ENCODE results near the gene MIPOL1.
"Not testable (repeated sequence)": the region's sequence is repeated elsewhere in the genome, so short reads cannot be mapped to it uniquely, and the experiment has no call there.

MIPOL1 gene

GRCh38 chr14:37236044-37236443, 38.3 kb downstream of the MIPOL1 start:
- DNase-seq, result not testable (repeated sequence)

- DNase-seq, result no peak
Measured at GRCh38 chr14:37237094-37237493, 39.4 kb downstream of the MIPOL1 start.

- no peak for DNase-seq
Measured at GRCh38 chr14:37237735-37238200, 40.0 kb downstream of the MIPOL1 start.

GRCh38 chr14:37241198-37241597, 43.5 kb downstream of the MIPOL1 start:
- DNase-seq, result no peak

- DNase-seq, result no peak
Measured at GRCh38 chr14:37246427-37246829, 48.7 kb downstream of the MIPOL1 start.

GRCh38 chr14:37247791-37248461, 50.2 kb downstream of the MIPOL1 start:
- no peak for DNase-seq

- DNase-seq, result no peak
Measured at GRCh38 chr14:37251775-37252174, 54.0 kb downstream of the MIPOL1 start.

GRCh38 chr14:37252434-37252833, 54.7 kb downstream of the MIPOL1 start:
- no peak for DNase-seq

- no peak for DNase-seq
Measured at GRCh38 chr14:37253905-37254304, 56.2 kb downstream of the MIPOL1 start.

- no peak for DNase-seq
Measured at GRCh38 chr14:37254411-37254947, 56.7 kb downstream of the MIPOL1 start.

- no peak for DNase-seq
Measured at GRCh38 chr14:37257501-37258070, 59.8 kb downstream of the MIPOL1 start.

GRCh38 chr14:37262649-37263048, 64.9 kb downstream of the MIPOL1 start:
- DNase-seq, result no peak

GRCh38 chr14:37263656-37264236, 66.0 kb downstream of the MIPOL1 start:
- no peak for DNase-seq

- DNase-seq, result no peak
Measured at GRCh38 chr14:37268788-37269187, 71.1 kb downstream of the MIPOL1 start.

GRCh38 chr14:37270629-37271028, 72.9 kb downstream of the MIPOL1 start:
- DNase-seq, result no peak

- DNase-seq, result no peak
Measured at GRCh38 chr14:37272569-37272968, 74.8 kb downstream of the MIPOL1 start.

GRCh38 chr14:37274652-37275051, 76.9 kb downstream of the MIPOL1 start:
- DNase-seq, result no peak

GRCh38 chr14:37275963-37276362, 78.2 kb downstream of the MIPOL1 start:
- DNase-seq, result no peak

GRCh38 chr14:37278636-37279538, 81.2 kb downstream of the MIPOL1 start:
- no peak for DNase-seq

- no peak for DNase-seq
Measured at GRCh38 chr14:37279818-37280217, 82.1 kb downstream of the MIPOL1 start.

- no peak for DNase-seq
Measured at GRCh38 chr14:37284760-37285159, 87.0 kb downstream of the MIPOL1 start.

GRCh38 chr14:37285220-37285619, 87.5 kb downstream of the MIPOL1 start:
- no peak for DNase-seq

- no peak for DNase-seq
Measured at GRCh38 chr14:37289688-37290087, 92.0 kb downstream of the MIPOL1 start.

All from stimulated activated CD4-positive, alpha-beta T cell treated with anti-CD3 and anti-CD28 coated beads, Interleukin-15, amount 100 ng/mL, for 24 hours (primary cell).